HG03378 (cell line): ENCODE results near the gene YES1.
"Not testable (repeated sequence)": the region's sequence is repeated elsewhere in the genome, so short reads cannot be mapped to it uniquely, and the experiment has no call there.

ENCODE experiments used
- ATAC-seq: cut with Tn5 transposase; IDR thresholded peaks from one replicate; pipeline ENCODE4 v1.9.1; 2021; ENCODE audit warnings: mild to moderate bottlenecking, moderate library complexity; ENCODE audit not compliant: unreplicated experiment

Gene YES1

DNA sequence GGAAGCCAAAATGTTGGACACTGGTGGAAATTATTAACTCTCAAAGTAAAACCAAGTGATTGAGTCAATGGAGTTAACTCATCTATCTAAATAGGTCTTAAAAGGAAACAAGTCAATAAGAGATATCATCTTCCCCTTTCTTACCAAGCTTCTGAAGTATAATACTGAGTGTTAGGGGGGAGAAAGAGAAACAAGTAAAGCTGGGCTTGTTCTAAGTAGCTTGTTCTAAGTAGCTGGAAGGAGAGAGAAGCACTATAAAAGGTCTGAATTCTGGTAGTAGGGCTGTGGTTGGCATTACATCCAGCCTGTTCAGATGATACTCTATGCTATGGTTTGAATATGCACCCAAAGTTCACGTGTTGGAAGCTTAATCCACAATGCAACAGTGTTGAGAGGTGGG is 26.8 kb downstream of the YES1 start:
- ATAC-seq: no peak

DNA sequence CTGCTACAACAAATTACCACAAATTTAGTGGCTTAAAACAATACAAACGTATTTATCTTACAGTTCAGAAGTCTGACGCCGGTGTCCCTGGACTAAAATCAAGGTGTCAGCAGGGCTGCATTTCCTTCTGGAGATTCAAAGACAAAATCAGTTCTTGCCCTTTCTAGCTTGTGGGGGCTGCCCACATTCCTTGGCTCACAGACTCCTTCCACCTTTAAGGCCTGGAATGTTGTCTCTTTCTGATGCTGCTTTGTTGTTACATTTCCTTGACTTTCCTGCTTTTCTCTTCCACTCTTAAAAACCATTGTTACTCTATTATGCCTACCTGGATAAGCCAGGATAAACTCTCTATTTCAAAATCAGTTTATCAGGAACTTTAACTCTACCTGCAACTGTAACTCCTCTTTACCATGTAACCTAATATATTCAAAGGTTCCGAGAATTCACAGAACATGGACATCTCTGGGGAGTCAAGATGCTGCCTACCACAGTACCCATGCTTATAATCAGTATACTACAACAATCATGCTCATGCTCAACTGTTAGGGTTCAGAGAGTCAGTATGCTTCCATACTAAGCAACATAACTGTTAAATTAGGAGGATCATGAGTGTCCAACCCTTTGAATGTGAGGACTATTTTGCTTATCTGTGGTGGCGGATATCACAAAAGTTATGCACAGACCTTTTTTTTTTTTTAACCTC is 27.4 kb downstream of the YES1 start:
- no peak for ATAC-seq

DNA sequence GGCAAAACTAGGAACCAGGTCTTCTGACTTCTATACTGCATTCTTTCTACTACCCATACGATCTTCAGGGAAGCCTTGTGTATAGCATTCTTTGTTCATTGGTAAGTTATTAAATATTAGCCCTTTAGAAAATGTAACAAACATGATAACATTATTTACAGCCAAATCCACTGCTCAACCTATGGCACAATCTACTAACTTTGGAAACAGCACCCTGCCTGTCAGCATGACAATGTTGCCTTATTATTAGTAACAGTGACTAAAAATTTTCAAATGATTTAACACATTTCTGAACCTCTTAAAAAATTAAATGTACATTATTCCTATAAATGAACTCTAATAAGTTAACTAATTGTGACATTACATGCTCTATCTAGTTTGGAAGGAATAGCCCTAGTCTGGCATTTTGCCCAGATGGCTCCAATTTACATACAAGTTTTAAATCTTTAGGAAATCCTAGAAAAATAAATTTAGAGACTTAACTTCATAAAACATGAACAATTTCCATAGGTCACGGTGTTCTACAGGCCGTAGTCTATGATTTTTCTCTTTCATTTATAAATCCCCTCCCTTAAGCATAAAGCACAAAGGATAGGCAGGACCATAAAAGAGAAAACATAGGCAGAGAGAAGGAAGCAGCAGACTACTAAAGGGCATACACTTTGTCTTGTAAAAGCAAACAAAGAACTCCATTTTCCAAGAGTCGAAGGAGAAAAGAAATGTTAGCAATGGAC is 33.7 kb downstream of the YES1 start:
- no peak for ATAC-seq

DNA sequence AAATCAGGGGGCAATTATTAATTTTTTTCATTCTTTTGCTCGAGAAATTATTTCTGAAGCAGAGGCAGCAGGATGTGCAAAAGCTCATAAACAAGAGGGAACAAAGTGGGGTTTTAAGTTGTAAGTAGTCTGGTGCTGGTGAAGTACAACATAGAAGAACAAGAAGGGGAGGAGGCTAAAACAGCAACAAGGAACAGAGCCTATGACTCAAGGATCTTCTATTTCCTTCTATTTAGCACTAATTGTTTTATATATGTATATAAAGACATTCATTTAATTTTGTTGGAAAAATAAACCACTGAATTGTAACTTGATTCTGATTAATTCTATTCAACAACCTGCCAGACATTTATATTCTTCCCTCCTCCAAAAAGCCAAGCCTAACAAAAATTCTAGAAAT is 35.0 kb downstream of the YES1 start:
- ATAC-seq: no peak

DNA sequence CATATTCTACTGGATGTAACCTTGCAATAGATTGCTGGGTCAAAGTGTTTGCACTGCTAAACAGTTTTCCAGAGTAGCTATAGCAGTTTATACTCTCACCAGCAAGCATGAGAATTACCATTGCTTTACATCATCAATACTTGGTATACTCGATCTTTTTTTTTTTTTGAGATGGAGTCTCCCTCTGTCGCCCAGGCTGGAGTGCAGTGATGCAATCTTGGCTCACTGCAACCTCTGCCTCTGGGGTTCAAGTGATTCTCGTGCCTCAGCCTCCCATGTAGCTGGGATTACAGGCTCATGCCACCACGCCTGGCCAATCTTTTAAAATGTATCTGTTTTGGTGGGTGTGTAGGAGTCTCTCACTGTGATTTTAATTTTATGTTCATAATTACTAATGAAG is 36.0 kb downstream of the YES1 start:
- not testable (repeated sequence) for ATAC-seq

DNA sequence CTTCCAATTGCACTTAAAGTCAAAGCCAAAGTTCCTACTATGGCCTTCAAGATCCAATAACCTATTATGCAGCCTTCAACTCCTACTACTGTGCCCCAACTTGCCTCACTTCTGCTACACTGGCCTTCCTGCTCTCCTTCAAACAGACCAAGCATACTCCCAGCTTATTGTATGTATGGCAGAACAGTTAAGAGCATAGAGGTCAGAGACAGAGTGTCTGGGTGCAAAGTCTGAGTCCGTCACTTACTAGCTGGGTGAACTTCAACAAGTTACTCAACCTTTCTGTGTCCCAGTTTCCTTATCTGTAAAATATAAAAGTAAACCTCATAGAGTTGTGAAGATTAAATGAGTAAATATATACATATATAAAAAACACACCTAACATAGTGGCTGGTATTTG is 37.2 kb downstream of the YES1 start:
- ATAC-seq: no peak

DNA sequence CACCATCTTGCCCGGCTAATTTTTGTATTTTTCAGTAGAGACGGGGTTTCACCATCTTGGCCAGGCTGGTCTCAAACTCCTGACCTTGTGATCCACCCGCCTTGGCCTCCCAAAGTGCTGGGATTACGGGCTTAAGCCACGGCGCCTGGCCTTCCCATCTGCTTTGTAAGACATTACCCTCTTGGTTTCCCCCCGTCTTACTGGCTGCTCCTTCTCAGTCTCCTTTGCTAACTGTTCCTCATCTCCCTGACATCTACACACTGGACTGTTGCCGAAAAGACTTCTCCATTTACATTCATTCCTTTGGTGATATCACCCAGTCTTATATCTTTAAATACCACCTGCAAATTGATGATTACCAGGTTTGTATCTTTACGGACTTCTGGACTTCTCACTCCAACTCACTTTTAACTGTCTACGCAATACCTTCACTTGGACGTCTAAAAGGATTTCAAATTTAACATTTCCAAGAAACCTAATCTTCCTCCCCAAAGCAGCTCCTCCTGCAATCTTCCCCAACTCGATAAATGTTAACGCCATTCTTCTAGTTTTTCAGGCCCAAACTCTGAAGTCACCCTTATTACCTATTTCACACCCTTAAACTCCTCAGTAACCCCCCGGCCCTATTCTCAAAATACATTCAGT is 37.9 kb downstream of the YES1 start:
- no peak for ATAC-seq

DNA sequence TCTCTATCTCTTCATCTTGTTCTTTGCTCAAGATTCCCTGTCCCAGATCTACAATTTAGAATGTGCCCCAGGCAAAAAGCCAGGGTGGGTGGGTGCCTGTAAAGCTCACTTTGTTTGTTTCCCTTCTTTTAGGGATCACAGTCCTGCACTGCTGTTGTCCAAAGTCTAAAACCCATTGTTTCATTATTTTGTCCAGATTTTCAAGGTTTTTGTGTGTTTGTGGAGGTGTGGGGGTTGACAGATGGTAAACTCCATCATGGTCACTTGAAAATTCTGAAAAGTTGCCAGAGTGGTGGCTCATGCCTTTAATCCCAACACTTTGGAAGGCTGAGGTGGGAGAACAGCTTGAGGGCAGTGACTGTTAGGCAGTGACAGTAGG is 41.5 kb downstream of the YES1 start:
- ATAC-seq: no peak

DNA sequence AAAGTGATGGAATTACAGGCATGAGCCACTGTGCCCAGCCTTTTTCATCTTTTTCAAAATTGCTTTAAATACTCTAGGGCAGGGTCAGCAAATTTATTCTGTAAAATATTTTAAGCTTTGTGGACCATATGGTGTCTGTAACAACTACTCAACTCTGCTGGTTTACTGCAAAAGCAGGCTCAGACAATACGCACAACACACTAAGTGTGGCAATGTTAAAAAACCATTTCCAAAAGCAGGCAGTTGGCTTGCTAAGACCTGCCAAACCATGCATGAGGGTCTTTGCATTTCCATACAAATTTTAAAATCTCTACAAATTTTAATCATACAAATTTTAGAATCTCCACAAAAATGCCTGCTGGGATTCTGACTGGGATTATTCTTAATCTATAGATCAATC is 44.1 kb downstream of the YES1 start:
- ATAC-seq: no peak

DNA sequence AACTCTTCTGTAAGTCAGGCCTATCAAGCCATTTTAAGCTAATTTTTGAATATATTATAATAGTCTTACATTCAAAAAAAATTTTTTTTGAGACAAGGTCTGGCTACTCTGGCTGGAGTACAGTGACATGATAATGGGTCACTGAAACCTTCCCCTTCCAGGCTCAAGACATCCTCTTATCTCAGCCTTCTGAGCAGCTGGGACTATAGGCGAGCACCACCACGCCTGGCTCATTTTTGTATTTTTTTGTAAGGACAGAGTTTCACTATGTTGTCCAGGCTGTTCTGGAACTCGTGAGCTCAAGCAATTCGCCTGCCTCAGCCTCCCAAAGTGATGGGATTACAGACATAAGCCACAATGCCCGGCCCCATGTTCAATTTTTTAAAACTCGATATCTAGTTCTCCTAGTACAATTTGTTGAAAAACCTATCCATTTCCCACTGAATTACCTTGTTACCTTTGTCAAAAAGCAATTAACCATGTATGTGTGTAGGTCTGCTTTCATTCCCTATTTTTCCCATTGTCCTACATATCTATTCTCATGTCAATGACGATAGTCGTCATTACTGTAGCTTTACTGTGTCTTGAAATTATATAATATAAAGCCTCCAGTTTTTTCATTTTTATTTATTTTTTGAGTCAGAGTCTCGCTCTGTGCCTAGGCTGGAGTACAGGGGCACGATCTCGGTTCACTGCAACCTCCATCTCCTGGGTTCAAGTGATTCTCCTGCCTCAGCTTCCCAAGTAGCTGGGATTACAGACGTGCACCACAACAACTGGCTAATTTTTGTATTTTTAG is 44.8 kb downstream of the YES1 start:
- ATAC-seq: no peak

DNA sequence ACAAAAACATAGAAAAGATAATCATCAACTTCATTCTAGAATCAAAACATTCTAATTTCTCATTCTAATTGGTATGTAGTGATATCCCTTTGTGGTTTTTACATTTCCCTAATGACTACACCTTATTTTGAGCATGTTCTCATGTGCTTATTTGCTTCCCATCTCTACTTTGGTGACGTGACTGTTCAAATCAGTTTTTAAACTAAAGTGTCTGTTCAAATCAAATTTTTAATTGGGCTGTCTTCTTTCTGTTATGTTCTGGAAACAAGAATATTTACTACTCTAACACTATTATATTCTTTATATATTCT is 45.5 kb downstream of the YES1 start:
- no peak for ATAC-seq

DNA sequence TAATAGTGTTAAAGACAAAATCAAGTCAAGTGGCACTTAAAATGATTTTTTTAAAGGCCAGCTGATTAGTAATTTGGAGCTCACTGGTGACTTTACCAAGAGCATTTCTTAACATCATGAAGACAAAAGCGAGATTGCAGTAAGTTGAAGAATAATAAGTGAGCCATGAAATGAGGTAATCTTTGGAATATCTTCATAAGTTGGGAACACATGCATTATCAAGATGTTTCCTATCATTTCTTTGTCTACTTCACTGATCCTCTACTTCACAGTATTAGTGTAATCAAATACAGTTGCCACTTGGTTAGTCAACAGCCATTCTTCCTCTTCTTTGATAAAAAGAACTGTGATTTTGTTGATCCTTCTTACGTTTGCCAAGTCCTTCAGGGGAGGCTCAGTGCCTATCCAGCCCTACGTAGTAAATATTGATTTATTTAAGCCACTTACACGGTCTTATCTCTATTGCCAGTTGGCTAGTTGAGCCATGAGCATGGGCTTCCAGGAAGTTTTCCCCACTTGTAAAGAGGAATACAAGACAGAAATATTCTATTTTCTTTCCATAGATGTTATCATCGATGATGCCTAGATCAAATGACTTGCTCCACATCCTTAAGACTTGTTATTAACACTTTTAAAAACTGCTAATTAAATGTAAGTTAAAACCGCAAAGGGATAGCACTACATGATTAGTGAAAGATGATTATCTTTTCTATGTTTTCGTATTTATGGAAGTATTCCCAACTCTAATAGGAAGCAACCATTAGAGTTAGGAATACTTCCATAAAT is 46.1 kb downstream of the YES1 start:
- ATAC-seq: no peak

DNA sequence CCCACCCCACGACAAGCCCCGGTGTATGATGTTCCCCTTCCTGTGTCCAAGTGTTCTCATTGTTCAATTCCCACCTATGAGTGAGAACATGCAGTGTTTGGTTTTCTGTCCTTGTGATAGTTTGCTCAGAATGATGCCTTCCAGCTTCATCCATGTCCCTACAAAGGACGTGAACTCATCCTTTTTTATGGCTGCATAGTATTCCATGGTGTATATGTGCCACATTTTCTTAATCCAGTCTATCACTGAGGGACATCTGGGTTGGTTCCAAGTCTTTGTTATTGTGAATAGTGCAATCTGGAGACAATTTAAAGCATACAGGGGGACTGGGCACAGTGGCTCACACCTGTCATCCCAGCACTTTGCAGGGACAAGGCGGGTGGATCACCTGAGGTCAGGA is 52.2 kb downstream of the YES1 start:
- not testable (repeated sequence) for ATAC-seq

DNA sequence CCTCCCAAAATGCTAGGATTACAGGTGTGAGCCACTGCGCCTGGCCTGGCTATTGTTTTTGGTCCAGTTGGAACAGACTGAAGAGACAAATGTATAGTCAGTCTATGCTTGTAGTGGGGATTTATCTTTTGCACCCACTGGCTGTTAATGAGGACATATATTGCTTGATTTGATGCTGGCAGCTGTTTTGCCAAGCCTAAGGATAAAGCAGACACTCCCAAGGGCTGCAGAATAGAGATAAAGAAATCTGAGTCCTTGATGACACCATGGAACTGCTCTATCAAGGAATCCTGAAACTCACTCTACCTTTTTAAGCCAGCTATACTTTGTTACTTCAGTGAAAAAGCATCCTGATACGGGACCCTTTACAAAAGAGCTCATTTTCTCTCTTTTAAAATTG is 56.5 kb downstream of the YES1 start:
- ATAC-seq: no peak

DNA sequence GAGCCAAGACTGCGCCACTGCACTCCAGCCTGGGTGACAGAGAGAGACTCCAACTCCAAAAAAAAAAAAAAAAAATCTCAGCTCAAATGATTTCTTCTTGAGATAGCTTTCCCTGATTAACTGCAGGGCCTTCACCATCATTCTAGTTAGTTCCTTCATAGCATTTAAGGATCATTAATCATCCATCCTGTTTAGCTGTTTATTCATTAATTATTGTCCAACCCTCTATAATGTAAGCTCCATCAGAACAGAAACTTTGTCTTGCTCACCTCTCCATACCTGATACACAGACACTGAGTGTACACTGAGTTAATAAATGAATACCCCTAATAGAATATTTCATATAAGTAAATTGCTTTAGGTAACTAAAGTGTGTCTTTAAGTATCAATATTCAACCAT is 57.4 kb downstream of the YES1 start:
- ATAC-seq: no peak

DNA sequence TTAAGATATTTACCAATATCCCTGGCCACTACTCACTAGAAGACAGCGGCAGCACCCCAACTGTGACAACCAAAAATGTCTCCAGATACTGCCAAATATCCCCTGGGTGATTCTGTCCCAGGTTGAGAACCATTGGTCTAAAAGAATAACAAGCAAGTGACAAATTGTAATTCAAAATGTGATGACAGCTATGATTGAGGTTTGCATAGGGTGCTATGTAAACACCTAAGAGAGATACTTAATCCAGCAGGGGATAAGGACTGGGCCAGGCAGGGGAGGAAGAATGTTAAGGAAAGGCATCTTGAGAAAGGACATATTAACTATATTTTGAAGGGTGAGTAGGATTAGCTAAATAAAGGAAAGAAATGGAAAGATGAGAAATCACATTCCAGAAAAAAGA is 61.6 kb downstream of the YES1 start:
- no peak for ATAC-seq

DNA sequence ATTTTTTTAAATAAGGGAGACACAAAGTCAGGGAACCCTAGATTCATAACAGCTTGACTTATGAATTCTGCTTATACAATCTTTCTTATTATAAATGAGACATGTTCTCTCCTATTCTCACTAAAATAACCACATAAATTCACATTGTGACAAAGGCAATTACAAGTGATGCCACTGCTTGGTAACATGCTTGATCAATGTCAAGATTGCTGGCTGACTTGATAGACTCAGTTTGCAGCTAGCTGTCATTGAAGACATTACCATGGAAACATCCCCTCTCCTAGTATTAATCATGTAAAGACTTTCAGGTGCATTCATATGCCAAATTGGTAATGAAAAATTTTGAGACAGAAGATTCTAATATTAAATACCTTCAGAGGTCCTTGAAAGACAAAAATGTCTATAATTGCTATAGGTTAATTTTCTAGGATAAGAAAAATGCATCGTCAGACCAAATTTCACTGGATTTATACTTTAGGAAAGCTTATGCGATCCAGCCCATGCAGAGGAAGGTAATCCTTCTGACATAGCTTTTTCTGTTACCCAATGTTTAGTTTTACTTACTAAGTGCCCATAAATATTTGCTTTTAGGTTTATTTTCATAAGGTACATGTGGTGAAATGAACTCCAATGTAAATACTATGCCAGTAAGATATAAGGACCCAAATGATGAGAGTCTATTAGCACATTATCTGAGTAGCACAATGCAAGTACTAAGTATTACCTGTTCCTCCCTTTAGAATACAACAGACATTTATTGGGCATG is 67.0 kb downstream of the YES1 start:
- ATAC-seq: no peak

DNA sequence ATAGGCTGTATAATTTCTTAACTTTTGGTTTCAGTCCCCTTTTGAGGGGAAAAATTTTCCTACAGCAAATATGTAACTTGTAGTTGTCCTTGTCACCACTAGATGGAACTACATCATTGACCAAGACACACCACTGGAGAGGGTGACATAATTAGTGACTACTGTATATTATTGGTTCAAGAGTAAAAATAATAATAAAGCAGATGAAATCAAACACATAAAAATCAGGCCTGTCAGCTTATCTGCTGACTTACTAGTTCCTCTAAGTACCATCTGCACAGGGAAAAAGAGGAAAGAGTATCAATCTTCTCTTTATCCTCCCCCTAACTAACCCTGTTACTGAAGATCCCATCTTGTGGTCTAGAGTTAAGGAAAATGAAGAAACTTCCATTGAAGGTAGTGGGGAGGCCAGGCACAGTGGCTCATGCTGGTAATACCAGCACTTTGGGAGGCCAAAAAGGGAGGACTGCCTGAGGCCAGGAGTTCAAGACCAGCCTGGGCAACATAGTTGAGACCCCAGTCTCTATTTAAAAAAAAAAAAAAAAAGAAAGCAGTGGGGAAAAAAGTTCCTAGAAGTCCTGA is 70.0 kb downstream of the YES1 start:
- peak; percentile 78 for ATAC-seq

DNA sequence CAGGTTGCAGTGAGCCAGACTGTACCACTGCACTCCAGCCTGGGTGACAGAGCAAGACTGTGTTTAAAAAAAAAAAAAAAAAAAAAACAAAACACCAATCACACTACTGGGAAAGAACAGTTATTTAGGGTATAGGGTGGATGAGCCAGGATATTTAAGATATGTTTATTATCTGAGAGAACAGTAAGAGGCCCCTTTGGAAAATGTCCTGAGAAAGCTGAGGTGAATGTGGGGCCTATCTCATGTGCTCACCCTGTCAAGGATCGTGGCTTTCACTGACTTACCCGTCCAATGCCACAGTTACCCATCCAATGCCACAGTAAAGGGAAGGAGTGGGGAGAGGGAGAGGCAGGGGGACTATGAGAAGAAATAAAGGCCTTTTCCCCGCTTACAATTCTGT is 79.7 kb downstream of the YES1 start:
- ATAC-seq: no peak

DNA sequence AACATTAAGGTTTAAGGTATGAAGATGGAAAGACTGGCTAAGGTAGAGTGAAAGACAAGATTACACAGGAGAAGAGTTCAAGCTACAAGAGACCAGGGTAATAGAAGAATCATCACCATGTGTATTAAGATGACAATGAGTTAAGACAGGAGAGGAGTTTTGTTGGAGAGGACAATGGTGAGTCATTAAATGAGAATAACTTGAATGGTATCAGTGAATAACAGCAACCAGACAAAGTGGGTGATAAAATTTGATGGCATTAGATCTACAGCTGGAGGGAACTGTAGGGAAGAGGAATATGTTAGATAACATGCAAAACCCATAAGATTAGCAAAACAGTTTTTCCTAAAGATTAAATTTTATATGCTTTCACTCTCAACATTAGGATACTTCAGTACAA is 80.9 kb downstream of the YES1 start:
- ATAC-seq: no peak
